ENCODE results near the gene PLXNA2.

DNA sequence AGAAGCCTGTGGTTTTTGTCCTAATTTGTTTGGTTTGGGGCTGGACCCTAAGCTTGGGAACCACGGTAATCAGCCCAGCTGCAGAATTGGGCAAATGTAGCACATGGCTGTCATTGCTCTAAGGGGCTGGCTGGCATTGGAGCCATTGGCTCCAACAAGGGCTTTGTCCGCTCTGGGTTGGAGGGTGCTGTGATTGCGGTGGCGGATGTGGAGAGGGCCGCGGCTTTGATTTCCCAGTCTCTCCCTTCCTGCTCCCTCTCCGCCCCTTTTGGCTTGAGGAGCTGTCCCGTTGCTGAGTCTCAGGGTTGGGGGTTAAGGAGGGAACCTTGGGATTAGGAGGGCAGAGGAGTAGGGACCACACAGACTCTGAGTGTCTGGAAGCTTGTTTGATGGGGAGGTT, 241.5 kb downstream of the PLXNA2 start:
- TF ChIP-seq, protein P1, sequence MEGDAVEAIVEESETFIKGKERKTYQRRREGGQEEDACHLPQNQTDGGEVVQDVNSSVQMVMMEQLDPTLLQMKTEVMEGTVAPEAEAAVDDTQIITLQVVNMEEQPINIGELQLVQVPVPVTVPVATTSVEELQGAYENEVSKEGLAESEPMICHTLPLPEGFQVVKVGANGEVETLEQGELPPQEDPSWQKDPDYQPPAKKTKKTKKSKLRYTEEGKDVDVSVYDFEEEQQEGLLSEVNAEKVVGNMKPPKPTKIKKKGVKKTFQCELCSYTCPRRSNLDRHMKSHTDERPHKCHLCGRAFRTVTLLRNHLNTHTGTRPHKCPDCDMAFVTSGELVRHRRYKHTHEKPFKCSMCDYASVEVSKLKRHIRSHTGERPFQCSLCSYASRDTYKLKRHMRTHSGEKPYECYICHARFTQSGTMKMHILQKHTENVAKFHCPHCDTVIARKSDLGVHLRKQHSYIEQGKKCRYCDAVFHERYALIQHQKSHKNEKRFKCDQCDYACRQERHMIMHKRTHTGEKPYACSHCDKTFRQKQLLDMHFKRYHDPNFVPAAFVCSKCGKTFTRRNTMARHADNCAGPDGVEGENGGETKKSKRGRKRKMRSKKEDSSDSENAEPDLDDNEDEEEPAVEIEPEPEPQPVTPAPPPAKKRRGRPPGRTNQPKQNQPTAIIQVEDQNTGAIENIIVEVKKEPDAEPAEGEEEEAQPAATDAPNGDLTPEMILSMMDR (IDR thresholded peaks at IDR 0.05) = no peak
- no peak for TF ChIP-seq EZH2 (IDR thresholded peaks at IDR 0.05; ENCODE audit: borderline replicate concordance, insufficient read depth, low read depth, low read length, poor library complexity, severe bottlenecking)
